ENCODE results near the gene ECM2. TPM values are rescaled to one million over a fixed set of nuclear protein-coding genes. Genes with fewer than 3 reads are reported as not detected.
A peak's percentile ranks its signal among the peaks of the same experiment; 100 is the strongest.

The ECM2 gene
- total and polyA plus RNA-seq, 3 donors from 2014 or later: 16.7 to 26.9 (median 16.8) TPM

DNA sequence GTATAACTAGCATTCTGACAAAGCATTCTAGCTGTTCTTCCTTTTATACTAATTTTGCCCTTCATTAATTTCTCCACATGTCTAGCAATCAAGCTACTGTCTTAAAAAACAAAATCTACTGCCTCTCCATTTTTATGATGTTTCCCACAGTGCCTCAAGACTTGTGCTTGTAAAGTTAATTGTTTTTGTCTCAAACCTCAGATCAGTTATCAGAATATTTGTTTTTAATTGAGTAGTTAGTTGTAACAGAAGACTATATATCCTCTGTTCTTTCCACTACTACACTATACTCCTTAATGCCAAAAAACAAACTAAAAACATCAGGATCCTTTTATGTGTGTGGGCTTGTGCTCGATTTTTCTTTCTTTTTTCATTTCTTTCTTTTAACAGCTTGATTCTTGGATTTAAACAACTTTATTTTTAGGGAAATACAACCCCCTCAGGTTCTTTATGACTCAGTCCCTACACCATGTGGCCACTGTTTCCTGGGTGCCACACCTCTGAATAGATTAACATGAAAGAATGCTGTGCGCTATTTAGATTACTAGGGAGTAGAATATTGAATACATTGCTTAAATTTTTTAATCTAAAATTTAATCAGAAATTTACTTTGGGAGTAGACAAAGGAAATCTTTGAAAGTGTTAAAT is 54.7 kb downstream of the ECM2 start:
- H3K4me1 ChIP-seq: peaks cover 5% of the 10 kb centered on the region
- H3K27ac ChIP-seq: peak overlapping the region in 1 of 2 donors; percentile 67
- TF ChIP-seq, protein P1, sequence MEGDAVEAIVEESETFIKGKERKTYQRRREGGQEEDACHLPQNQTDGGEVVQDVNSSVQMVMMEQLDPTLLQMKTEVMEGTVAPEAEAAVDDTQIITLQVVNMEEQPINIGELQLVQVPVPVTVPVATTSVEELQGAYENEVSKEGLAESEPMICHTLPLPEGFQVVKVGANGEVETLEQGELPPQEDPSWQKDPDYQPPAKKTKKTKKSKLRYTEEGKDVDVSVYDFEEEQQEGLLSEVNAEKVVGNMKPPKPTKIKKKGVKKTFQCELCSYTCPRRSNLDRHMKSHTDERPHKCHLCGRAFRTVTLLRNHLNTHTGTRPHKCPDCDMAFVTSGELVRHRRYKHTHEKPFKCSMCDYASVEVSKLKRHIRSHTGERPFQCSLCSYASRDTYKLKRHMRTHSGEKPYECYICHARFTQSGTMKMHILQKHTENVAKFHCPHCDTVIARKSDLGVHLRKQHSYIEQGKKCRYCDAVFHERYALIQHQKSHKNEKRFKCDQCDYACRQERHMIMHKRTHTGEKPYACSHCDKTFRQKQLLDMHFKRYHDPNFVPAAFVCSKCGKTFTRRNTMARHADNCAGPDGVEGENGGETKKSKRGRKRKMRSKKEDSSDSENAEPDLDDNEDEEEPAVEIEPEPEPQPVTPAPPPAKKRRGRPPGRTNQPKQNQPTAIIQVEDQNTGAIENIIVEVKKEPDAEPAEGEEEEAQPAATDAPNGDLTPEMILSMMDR (IDR thresholded peaks at IDR 0.05): no peak
- TF ChIP-seq POLR2A (IDR thresholded peaks at IDR 0.05): no peak
- no peak overlapping the region for H3K4me3 ChIP-seq
- H3K27me3 ChIP-seq: no peaks in the 10 kb centered on the region
- H3K36me3 ChIP-seq (ENCODE audit: low read depth, missing control alignments): no peaks in the 10 kb centered on the region
- WGBS, 2 donors: 57 to 64% methylated on average over 2 of the region's 2 CpGs
- intact Hi-C loops (cut with DNase I; ENCODE audit: low total_unique reads): no loop called here
- H3K9me3 ChIP-seq: no peaks in the 10 kb centered on the region
- DNase-seq: no peak

DNA sequence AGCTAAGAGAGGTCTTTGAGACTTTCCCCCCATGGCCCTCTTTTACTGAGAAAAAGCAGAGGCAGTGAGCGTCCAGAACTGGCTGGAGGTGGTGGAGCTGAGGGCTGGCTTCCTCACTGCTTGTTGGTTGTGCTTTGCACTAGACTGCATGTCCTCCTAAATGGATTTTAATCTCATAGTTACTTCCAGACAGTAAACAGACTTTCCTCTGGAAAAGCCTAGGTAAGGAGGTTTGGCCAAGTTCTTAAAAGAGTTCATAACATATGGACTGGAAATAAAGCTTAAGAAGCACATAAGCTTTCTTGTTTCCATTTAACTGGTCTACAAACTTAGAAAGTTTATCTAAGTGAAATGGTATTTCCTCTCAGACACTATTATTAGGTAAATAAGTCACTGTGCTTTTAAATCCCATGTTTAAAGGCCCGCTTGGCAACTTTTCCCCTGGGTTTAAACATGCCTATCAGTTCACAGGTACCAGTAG is 55.5 kb downstream of the ECM2 start:
- peaks cover 5% of the 10 kb centered on the region for H3K4me1 ChIP-seq

DNA sequence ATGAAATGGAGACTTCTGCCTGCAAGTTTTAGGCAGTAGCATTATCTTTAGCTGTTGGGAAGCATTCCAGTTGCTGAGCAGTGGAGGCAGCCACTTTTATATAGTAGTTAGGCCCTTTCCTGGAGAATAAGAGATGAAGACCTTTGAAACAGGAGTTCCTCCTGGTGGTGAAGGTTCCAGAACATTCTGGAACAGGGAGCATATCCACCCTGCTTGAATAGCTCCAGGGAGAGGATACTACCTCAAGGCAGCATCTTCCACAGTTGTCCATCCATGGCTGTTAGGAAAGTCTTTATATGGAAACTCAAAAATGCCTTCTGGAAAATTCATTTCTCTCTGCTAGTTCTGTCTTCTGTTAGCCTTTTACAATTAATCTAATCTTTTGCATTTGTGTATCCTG is 56.4 kb downstream of the ECM2 start:
- Histone ChIP-seq H3K4me3 (no peak overlapping the region), H3K9me3 (no peaks in the 10 kb centered on the region), H3K36me3 (ENCODE audit: low read depth, missing control alignments) (no peaks in the 10 kb centered on the region), H3K4me1 (peaks cover 5% of the 10 kb centered on the region), H3K27me3 (no peaks in the 10 kb centered on the region), H3K27ac (no peak overlapping the region)
- TF ChIP-seq, protein P1 (IDR thresholded peaks at IDR 0.05): no peak
- TF ChIP-seq POLR2A (IDR thresholded peaks at IDR 0.05): no peak
- intact Hi-C loops (cut with DNase I; ENCODE audit: low total_unique reads): no loop called here
- DNase-seq: no peak

More for the DNA sequence above, 55.5 kb downstream of the ECM2 start:
- Histone ChIP-seq H3K27me3 (no peaks in the 10 kb centered on the region), H3K27ac (peak overlapping the region in 1 of 2 donors; percentile 67), H3K4me3 (no peak overlapping the region), H3K9me3 (no peaks in the 10 kb centered on the region), H3K36me3 (ENCODE audit: low read depth, missing control alignments) (no peaks in the 10 kb centered on the region)
- 64 to 66% methylated on average over 2 of the region's 2 CpGs for WGBS, 2 donors
- no peak for DNase-seq
- TF ChIP-seq POLR2A (IDR thresholded peaks at IDR 0.05): no peak
- TF ChIP-seq, protein P1 (IDR thresholded peaks at IDR 0.05): no peak
- intact Hi-C loops (cut with DNase I; ENCODE audit: low total_unique reads): no loop called here

DNA sequence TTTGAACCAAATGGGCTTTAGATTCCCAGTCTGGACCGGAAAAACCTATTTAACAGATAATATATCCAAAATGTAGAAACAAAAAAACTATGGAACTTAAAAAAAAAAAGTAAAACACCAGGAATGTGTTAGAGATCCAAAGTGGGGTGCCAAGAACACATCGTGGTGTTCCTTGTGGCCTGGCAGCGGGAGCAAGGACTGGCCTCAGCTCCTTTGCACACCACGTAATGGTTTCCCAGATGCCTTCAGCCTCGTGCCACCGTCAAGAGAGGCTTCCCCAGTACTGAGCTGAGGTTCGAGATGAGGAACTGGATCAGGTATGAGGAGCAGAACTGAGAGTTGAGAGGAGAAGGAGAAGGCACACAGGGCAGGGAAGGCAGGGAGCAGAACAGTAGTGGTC is 57.0 kb downstream of the ECM2 start:
- no peaks in the 10 kb centered on the region for H3K9me3 ChIP-seq
- H3K27me3 ChIP-seq: no peaks in the 10 kb centered on the region
- DNase-seq: no peak
- H3K4me1 ChIP-seq: peaks cover 5% of the 10 kb centered on the region
- no peak overlapping the region for H3K4me3 ChIP-seq
- TF ChIP-seq, protein P1 (IDR thresholded peaks at IDR 0.05): no peak
- TF ChIP-seq POLR2A (IDR thresholded peaks at IDR 0.05): no peak
- H3K36me3 ChIP-seq (ENCODE audit: low read depth, missing control alignments): no peaks in the 10 kb centered on the region
- 67 to 76% methylated on average over 7 of the region's 7 CpGs for WGBS, 2 donors
- intact Hi-C loops (cut with DNase I; ENCODE audit: low total_unique reads): no loop called here
- no peak overlapping the region for H3K27ac ChIP-seq

DNA sequence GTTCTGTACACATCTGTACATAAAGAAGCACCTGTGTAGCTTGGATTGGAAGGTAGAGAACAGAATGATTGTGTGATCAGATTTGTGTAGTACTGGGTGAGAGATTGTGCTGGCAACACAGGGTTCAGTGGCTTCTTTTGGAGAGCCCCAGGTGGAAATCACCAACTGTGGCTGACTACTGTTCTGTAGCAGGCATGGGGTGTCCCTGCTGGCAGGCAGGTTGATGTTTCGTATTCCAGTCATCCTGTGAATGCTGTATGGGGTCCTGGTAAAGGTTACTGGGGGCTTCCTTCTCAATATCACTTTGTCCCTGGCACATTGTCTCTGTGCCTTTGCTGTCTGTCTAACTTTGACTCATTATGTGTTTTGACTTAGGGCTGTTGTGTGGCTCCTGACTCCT is 58.8 kb downstream of the ECM2 start:
- Histone ChIP-seq H3K27ac (no peak overlapping the region), H3K27me3 (no peaks in the 10 kb centered on the region), H3K4me1 (peaks cover 5% of the 10 kb centered on the region), H3K36me3 (ENCODE audit: low read depth, missing control alignments) (no peaks in the 10 kb centered on the region), H3K4me3 (no peak overlapping the region), H3K9me3 (no peaks in the 10 kb centered on the region)
- WGBS, 2 donors: 75 to 100% methylated on average over 1 of the region's 1 CpG
- TF ChIP-seq, protein P1 (IDR thresholded peaks at IDR 0.05): no peak
- no peak for TF ChIP-seq POLR2A (IDR thresholded peaks at IDR 0.05)
- DNase-seq: no peak
- intact Hi-C loops (cut with DNase I; ENCODE audit: low total_unique reads): no loop called here

Data from testis (tissue), 3 donors.